Superior temporal gyrus (tissue), 1 donor: ENCODE measurements around the gene DKK3.

Experiments used
- DNase-seq: peaks from one replicate; pipeline ENCODE4 v3.0.0-alpha.2; 2016; ENCODE audit errors: extremely low spot score

DKK3 gene

DNA sequence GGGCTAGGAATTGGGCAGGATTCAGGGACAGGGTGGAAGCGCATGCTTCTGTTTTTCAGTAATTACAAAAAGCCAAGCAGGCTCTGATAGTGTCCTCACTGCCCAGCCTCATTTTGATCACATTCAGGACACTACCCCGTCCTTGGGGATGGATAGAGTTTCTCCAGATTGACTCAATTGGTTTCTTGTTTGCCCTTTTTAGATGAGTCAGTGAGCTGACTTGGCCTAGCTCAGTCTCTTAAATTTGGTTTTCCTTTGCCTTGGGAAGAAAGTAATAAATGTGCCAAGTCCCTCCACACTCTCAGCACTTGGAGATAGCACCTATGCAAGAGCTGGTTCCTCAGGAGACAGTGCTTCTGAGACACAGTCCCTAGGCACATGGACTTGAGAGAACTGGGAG, 25.5 kb downstream of the DKK3 start:
- no peak for DNase-seq

DNA sequence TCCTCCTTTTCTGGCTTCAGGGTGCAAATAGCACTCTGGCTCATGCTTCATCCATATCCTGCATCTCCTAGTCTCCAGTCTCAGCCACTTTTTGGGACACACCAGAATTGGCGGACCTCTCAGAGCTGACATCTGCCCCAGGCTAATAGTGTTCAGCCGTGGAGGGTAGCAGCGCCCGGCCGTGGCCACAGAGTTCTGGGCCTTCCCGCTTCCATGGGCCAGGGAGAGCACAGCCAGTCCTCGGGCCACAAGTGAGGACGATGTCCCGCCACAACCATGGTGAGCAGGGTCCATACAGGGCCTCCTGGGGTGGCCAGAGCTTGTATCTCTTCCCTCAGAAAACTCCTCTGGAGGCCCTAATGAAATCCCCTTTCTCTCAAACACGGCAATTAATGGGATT, 26.0 kb downstream of the DKK3 start:
- DNase-seq, result no peak

DNA sequence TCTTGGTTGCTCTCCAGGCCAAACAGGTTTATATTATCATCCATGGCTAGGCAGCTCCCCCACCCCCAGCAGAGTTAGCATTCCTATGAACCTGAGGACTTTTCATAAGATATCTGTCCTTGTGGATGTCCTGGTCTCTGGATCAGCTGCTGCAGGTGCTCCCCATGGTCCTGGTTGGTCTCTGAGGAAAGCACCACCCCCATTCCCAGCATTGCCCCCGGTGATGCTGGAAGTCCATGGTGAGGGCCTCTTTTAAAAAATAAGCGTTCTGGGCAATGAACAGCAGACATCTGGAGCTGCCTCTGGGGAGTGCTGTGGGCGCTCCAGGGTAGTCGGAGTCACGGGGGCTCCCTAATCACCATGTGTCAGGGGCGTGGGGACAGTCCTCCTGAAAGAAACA, 26.6 kb downstream of the DKK3 start:
- DNase-seq, result no peak

DNA sequence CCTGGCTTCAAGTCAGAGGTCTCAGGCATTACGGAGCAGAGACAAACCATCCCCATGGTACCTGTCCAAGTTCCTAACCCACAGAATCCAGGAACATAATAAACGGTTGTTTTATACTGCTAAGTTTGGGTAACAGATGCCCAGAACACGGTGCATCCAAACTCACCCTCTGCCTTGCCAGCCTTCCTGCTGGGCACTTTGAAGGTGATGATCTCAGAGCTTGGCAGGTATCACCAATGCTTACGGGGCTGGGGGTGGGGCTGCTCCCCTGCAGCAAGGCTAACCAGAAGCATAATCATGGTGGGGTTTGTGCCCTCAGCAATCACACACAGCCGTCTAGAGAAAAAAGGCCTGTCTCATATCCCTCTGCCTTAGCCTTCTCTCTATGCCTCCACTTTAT, 27.1 kb downstream of the DKK3 start:
- DNase-seq, result no peak

DNA sequence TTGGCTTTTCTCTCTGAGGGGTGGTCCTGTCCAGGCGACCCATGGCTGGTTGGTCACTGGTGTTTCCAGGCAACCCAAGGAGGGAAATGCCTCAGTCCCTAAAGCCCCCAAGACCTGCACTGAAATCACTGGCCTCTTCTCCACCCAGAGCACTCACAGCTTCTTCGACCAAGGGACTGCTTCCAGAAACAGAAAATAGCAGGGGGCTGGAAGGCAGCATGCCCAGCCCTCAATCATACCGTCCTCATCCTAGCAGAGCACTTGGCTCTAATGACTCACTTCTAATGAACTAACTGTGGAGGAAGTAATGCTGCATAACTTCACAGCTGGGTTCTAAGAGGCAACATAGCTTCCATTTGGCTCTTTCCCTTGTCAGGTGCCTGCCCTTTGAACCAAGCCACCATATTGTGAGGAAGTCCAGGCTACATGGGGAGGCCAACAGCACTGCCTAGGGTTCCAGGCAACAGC, 27.6 kb downstream of the DKK3 start:
- no peak for DNase-seq

DNA sequence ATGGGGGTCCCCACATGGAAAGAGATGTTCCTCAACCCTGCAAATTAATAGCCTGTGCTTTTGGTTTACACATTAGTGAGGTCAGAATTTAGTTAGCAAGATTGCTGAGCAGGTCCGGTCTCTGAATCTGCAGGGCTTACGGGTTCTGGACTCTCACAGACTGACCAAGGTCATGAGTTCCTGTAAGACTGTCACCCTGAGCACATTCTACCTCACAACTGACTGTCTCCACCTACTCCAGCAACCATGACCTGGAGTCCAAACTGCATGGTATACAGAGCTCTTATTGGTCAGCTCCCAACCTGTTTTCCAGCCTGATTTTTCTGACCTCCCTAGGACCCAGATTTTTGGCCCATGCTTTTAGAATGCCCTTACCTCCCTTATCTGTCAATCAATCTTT, 28.2 kb downstream of the DKK3 start:
- no peak for DNase-seq

DNA sequence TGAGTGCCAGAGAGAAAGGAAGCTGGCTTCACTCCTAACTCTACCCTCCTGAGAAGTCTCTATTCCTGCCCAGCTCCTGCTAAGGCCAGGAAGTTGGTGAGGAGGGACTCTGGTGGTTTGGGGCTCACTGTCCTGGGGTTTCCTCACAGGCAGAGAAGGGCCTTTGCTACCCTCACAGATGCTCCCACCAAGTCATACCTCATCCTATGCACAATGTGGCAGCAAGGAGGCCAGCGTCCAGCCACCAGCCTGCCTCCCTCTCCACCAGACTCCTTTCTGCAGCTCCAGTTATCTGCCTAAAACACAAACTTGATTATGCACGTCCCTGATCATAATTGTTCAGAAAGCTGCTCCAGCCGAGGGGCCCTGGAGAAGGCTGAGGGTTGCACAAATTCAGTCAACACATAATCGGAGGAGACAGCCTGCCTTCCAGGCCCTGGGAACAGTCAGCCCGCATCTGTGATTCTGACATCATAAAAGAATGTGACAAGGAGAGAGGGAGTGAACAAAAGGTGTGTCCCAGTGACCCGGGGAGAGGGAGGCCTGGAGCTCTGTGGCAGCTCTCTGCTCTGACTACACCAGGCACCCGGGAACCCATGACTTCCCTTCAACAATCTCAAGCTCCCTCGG, 28.8 kb downstream of the DKK3 start:
- no peak for DNase-seq

DNA sequence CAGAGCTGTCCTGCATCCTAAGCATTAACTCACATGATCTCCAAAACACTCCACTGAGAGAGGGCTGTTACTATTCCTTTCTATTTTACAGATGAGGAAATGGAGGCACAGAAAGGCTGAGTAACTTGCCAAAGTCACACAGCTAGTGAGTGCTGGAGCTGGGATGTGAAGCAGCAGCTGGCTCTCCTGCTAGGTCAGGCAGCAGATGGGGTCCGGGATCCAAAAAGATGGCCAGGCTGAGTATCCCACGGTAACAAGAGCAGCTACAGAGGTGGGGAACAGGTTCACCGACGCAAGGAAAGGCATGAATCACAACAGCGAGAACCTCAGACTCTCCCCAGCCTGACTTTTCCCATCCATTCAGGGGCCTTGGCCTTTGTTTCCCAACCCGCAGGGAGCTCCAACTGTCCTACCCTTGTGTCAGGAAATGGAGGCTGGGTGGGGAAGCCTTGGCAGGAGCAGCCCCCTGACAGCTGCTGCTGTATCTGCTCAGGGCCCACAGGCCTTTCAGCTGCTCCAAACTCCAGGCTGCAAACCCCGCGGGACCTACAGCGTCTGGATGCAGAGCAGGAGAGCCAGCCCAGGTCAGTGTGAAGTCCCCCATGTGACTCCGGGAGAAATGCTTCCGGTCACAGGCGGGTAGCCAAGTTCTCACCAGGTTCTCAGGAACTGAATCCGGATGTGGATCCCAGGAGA, 29.5 kb downstream of the DKK3 start:
- DNase-seq, result no peak

DNA sequence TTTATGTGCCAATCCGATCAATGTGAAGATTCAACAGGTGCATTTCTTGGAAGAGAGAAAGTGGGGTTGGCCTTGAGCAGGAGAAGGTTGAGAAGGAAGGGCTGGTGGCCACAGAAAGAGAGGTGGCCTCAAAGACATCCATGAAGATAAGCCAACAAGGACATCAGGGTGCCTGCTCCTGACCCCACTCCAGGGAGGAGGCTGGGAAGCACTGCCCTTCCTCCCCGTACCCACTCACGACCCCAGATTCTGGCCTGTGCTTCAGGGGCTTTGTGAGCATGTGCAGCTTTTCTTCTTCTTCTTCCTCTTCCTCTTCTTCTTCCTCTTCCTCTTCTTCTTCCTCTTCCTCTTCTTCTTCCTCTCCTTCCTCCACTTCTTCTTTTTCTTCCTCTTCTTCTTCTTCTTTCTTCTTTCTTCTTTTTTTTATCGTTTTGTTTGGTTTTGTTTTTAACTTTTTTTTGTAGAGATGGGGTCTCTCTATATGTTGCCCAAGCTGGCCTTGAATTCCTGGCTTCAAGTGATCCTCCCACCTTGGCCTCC, 30.3 kb downstream of the DKK3 start:
- DNase-seq, result no peak

DNA sequence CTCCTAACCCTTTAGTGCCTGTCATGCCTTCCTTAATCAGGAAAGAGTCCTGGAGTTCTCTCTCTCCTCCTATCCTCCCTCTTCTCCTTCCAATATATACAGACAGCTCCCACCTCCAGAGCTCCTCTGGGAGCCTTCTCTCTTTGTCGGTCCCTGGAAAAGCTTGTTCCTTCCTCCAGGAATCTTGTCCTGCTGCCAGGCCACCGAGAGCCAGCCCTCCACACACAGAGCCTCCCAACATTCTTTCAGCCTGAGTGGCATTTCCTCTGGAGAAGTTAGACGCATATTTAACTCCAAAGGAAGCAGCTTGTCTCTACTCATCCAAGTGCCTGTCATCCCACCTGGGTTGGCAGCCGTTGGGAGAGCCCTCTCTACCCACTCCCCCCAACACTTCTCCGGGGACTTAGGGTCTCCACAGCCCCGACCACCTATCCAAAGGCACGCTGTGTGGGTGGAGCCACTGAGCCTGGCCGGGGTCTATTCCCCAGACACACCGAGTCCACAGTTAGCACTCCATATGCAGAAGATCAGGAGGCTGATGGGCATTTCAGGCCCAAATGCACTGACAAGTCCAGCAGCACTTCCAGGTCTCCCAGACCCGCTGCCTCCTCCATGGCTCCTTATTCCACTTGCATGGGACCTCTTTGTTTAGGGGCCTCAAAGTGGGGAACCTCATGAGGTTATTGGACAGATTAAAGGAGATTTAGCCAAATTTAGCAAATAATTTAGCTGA, 31.1 kb downstream of the DKK3 start:
- DNase-seq, result no peak

DNA sequence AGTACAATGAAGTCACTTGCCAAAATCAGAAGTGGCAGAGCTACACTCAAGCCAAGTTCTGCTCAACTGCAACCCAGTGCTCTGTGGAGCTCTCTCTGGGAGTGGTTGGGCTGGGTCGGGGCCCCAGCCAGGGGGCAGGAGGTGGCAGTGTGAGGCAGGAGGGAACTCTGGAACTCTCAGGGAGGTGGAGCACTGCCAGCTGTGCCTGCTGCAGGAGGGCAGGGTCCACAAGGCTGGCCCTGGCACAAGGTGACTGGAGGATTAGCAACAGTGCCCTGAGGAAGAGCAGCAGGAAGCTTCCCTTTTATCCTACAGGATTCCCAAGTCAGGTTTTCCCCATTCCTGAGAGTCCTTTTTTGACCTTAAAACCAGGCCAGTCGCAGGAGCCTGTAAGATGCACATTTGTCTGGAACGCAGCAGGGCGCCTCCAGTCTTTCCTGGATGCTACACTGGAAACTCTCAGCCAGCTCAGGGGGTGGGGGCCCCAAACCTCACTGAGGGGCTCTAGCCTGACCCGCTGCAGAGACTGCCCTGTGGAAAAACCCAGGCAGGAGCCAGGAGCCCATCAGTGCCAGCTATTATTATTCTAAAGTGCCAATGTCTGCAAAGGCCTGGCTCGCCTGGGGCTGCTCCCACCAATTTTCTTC, 31.8 kb downstream of the DKK3 start:
- DNase-seq, result no peak

DNA sequence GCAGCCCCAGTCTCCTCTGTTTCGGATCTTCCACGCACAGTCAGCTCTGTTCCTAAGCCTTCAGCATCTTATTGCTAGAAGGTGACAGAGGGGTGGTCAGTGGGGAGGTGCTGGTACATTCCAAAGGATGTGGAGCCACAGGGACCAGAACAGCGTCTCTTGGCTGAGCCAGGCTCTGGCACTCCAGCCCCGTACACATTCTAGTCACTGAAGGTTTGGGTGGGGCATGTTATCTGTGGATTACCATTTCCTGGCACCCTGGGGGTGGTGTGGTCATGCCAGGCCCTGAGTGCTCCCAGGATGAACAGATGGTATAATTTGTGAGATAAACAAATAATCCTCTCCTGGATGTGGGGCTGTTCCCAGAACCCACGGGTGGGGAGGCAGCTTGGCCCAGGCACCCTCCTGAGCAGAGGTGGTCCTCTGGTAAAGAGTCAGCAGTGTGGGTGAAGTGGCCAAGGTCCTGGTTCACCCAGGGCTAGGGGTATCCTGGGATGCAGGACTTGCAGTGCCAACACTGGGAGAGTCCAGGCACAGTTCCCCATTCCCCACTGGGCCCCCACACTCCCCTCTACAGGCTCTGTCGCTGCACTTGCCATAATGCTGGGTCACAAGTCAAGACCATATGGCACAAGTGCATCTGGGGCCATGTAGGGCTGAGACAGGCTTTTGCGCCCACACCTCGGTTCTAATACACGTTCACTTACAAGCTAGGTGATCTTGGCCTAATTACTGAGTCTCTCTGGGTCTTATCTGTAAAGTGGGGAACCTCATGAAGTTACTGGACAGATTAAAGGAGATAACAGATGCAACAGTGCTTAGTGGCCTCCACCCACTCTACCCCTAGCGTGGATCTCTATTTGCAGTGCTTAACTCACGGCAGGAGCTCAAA, 33.0 kb downstream of the DKK3 start:
- no peak for DNase-seq

DNA sequence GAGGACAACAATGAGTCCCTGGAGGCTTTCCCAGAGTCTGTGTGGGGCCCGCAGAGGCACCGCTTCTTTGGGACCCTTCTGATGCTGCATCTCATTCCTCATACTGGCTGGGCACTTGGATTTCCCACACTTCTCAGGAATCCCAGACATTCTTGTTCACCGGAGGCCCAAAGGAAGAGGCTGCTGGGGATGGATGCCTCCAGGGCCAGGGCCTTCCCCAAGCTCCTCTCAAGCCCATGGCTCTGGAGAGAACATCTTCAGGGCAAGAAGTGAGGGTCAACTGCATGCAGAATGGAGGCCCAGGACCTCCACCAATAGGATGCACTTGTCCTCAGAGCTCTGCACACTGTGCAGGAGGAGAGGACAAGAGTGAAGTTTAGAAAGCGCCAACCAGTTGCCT, 34.6 kb downstream of the DKK3 start:
- DNase-seq, result no peak

DNA sequence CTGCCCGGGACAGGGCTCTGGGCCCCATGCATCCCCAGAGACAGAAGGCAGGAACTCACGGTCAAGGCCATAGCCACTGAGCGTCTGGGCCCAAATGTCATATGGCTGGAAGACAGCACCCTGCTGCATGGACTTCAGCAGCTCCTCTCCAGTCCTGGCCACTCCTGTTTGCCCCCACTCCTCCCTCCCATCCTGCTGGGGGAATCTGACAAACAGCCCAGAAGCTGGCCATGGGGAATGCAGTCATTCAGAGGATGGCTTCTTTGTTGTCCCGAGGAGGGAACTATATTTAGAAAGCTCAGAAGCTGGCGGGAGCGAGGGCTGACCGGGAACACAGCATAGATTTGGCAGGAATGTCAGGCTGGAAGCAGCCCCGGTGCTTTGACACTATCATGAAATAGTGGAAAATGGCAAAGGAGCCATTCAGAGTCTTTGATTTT, 35.0 kb downstream of the DKK3 start:
- peak; percentile 82 for DNase-seq

DNA sequence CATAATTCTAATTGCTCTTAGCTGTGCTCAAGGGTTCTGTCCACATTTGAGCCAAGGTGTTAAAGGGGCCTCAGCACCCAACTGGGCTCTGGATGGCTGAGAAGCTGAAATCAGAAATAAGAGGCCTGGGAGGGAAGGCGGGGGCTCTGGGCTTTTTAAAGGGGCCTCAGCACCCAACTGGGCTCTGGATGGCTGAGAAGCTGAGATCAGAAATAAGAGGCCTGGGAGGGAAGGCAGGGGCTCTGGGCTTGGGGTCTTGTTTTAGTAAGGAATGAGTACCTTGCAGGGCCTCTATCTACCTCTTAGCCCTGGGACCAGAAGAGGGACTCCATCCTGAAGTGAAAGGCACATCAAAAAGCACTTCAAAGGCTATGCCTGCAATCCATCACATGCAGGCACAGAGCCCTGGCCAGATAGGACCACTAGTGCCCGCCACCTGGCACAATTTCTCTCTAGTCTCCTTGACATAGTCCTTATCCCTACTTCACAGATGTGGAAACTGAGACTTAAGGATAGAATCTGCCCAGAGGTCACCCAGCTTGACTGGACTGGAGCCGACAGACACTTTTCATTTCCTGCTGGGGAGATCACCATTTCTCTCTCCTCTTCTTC, 35.6 kb downstream of the DKK3 start:
- no peak for DNase-seq

DNA sequence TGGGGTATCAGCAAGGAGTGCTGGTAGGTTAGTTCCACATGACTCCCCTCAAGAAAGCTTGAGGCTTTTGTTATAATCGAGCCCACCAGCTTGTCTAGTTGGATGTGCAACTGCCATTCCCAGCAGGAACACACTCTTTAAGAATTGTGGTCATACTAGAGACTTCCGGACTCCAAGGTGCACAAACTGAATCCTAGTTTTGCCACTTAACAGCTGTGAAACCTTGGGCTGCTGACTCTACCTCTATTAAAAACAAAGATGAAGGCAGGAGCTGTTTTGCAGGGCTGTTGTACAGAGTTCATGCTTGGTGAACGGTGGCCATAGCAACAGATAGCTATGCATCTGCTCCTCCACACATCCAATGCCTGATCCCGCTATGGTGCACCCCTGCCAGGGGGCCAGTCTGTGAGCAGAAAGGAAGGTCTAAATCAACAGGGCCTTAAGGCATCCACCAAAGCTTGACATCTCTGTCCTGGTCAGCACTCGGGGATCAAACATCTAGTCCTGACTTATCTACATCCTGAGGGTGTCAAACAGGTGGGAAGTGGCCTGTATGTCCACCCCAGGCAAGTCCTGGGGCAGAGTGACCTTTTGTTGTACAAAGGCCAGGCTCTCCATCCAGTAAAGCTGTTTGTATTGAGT, 36.4 kb downstream of the DKK3 start:
- no peak for DNase-seq

DNA sequence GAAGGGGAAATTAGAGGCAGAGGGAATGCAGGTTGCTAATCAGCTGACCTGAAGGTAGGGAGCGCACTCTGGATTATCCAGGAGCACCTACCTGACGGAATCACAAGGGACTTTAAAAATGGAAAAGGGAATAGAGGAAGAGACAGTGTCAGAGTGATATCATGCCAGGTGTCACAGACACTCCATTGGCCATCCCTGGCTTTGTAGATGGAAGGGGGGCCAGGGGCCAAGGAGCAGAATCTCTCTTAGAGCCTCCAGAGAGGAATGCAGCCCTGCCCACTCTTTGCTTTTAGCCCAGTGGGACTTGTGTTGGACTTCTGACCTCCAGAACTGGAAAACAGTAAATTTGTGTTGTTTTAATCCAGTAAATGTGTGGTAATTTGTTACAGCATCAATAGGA, 37.9 kb downstream of the DKK3 start:
- no peak for DNase-seq

DNA sequence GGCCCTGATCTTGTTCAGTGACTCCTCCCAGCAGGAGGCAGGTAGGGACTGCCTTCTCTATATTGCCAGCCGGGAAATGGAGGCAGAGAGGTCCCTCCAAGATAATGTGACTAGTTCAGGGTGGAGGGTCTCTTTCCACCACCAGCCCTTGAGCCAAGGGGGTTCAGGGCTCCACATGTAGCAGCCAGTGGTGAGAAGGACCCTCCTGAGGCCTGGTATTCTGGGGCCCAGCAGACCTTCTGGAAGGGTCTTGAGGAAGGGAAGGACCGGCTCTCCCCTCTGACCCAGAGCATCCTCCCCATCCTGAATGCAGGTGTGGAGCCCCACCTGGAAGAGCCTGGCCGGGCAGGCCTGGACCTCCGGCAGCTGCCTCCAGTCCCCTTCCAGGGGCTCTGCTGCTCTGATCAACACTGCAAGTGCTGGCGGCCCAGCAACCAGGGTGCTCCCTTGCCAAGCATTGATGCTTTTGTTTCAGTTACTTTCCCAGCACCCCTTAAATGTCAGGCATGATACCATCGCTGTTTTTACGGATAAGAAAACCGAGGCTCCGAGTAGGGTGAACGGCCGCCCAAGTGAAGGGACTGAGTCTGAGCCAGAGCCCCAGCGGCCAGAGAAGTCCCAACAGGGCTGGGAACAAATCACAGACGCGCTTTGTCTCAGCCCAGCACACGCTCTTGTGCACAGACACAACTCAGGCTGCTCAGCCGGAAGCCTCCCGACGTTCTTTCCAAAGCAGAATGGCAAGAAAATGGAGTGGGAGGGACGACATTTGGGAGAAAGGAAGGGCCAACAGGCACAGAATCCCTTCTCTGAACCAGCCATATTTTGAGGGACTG, 38.8 kb downstream of the DKK3 start:
- peak; percentile 82 for DNase-seq
